SK-N-SH (cell line): ENCODE measurements around the gene PPP1R12A. TPM values are rescaled to one million over a fixed set of nuclear protein-coding genes. Genes with fewer than 3 reads are reported as not detected.

ENCODE experiments used
- CTCF ChIA-PET: fragments of 300-600, 350-600 bp; formaldehyde crosslinking; extraction: SDS; loops from one replicate; lab custom pipeline; 2021; lab: Yijun Ruan, JAX
- POLR2A ChIA-PET: fragments of 350-600 bp; sonication (Branson Sonifier 250); formaldehyde crosslinking; extraction: SDS; loops from one replicate; lab custom pipeline; 2020; ENCODE audit warnings: antibody characterized with exemption, inconsistent platforms; lab: Yijun Ruan, JAX
- DNase-seq: peaks from one replicate; pipeline ENCODE4 v3.0.0; 2012
- H2AFZ ChIP-seq: fragments of 200-600 bp; sonication (generic); 2 replicates; pipeline ENCODE4 v1.8.1; 2016; ENCODE audit warnings: antibody characterized with exemption, mild to moderate bottlenecking, low read depth
- H3F3A ChIP-seq: fragments of 200-600 bp; sonication (generic); replicated peaks from 2 replicates; pipeline ENCODE3; 2016; ENCODE audit warnings: antibody characterized with exemption, mild to moderate bottlenecking; ENCODE audit not compliant: insufficient read depth
- H3K27ac ChIP-seq, 2 experiments: fragments of 200-500 bp in 1 of 2; fragments of 200-600 bp in 1 of 2; sonication (Bioruptor generic) in 1 of 2; sonication (generic), shearing (Covaris generic) in 1 of 2; 2 replicates each; pipeline versions ENCODE4 v1.5.1 to v1.6.1; 2014 to 2016; ENCODE audit warnings: low read depth in 2 of 2, inconsistent platforms in 1 of 2, low read length in 1 of 2, mild to moderate bottlenecking in 1 of 2, mixed read lengths in 1 of 2
- H3K27me3 ChIP-seq: fragments of 200-600 bp; sonication (generic), shearing (Covaris generic); 2 replicates; pipeline ENCODE4 v1.6.1; 2016; ENCODE audit warnings: mixed run types; ENCODE audit not compliant: insufficient read depth
- H3K36me3 ChIP-seq, 2 experiments: fragments of 200-500 bp in 1 of 2; fragments of 200-600 bp in 1 of 2; sonication (Bioruptor generic) in 1 of 2; sonication (generic) in 1 of 2; replicated peaks in 1 of 2; 2 replicates each; pipeline versions ENCODE3 to v1.5.1; 2014 to 2016; ENCODE audit warnings: low read length in 1 of 2, mild to moderate bottlenecking in 1 of 2; ENCODE audit not compliant: insufficient read depth in 2 of 2, control insufficient read depth in 1 of 2
- H3K4me1 ChIP-seq, 2 experiments: fragments of 200-500 bp in 1 of 2; fragments of 200-600 bp in 1 of 2; sonication (Bioruptor generic) in 1 of 2; sonication (generic), shearing (Covaris generic) in 1 of 2; 2 replicates each; pipeline versions ENCODE4 v1.5.1 to v1.6.1; 2014 to 2016; ENCODE audit warnings: low read depth in 1 of 2, low read length in 1 of 2, mixed run types in 1 of 2; ENCODE audit not compliant: insufficient read depth in 2 of 2, control insufficient read depth in 1 of 2
- H3K4me2 ChIP-seq: fragments of 200-600 bp; sonication (generic), shearing (Covaris generic); 2 replicates; pipeline ENCODE4 v1.6.1; 2017; ENCODE audit warnings: mixed run types
- H3K4me3 ChIP-seq, 2 experiments: fragments of 200-500 bp in 1 of 2; fragments of 200-600 bp in 1 of 2; sonication (Bioruptor generic) in 1 of 2; sonication (generic), shearing (Covaris generic) in 1 of 2; 2 replicates each; pipeline versions ENCODE4 v1.5.1 to v1.8.1; 2014 to 2016; ENCODE audit warnings: low read depth in 2 of 2, inconsistent platforms in 1 of 2, low read length in 1 of 2, mild to moderate bottlenecking in 1 of 2, mixed read lengths in 1 of 2, moderate library complexity in 1 of 2
- H3K79me2 ChIP-seq: fragments of 200-600 bp; sonication (generic); 2 replicates; pipeline ENCODE4 v1.8.1; 2017; ENCODE audit warnings: mild to moderate bottlenecking; ENCODE audit not compliant: insufficient read depth
- H3K9ac ChIP-seq: fragments of 200-600 bp; sonication (generic); 2 replicates; pipeline ENCODE4 v1.6.1; 2017; ENCODE audit warnings: mixed run types
- H3K9me2 ChIP-seq: fragments of 200-600 bp; sonication (generic); 2 replicates; pipeline ENCODE4 v1.6.1; 2017; ENCODE audit warnings: mixed run types
- H3K9me3 ChIP-seq: fragments of 200-600 bp; sonication (generic); 2 replicates; pipeline ENCODE4 v1.6.1; 2017; ENCODE audit warnings: mixed run types, mild to moderate bottlenecking, moderate library complexity
- H4K20me1 ChIP-seq: fragments of 200-600 bp; sonication (generic); 2 replicates; pipeline ENCODE4 v1.6.1; 2017; ENCODE audit warnings: mild to moderate bottlenecking, mixed run types; ENCODE audit not compliant: insufficient read depth
- CHD2 ChIP-seq: fragments of 150-350 bp; IDR thresholded peaks from 2 replicates; pipeline ENCODE4 v1.6.1; 2018; ENCODE audit warnings: low read length; ENCODE audit not compliant: partially characterized antibody
- ELF1 ChIP-seq: IDR thresholded peaks from 2 replicates; pipeline ENCODE4 v1.4.0; 2012
- FOSL2 ChIP-seq: IDR thresholded peaks from 2 replicates; pipeline ENCODE4 v1.4.0; 2012; ENCODE audit warnings: low read depth, mild to moderate bottlenecking, moderate library complexity, borderline replicate concordance
- FOXM1 ChIP-seq: IDR thresholded peaks from 2 replicates; pipeline ENCODE4 v1.4.0; 2012; ENCODE audit warnings: low read depth, mild to moderate bottlenecking
- GATA2 ChIP-seq: sonication (generic); formaldehyde crosslinking; IDR thresholded peaks from 2 replicates; pipeline ENCODE4 v1.5.0; 2020; ENCODE audit warnings: mild to moderate bottlenecking, missing genetic modification reagents
- JUND ChIP-seq: IDR thresholded peaks from 2 replicates; pipeline ENCODE4 v1.4.0; 2012
- MEF2A ChIP-seq: IDR thresholded peaks from 2 replicates; pipeline ENCODE4 v1.4.0; 2012; ENCODE audit warnings: low read depth, borderline replicate concordance
- MXI1 ChIP-seq: IDR thresholded peaks from 2 replicates; pipeline ENCODE4 v1.6.1; 2012; ENCODE audit warnings: mild to moderate bottlenecking, low read depth, low read length, improper control_type of control experiment
- POLR2AphosphoS5 ChIP-seq: IDR thresholded peaks from 2 replicates; pipeline ENCODE4 v1.6.1; 2012; ENCODE audit warnings: low read depth, low read length
- RXRA ChIP-seq: IDR thresholded peaks from 2 replicates; pipeline ENCODE4 v1.4.0; 2012; ENCODE audit warnings: low read depth, mild to moderate bottlenecking, borderline replicate concordance
- SIN3A ChIP-seq: IDR thresholded peaks from 2 replicates; pipeline ENCODE4 v1.6.1; 2012; ENCODE audit warnings: low read depth, mild to moderate bottlenecking, low read length, moderate library complexity, borderline replicate concordance
- TAF1 ChIP-seq: IDR thresholded peaks from 2 replicates; pipeline ENCODE4 v1.6.1; 2012; ENCODE audit warnings: low read depth, mild to moderate bottlenecking, low read length, moderate library complexity, borderline replicate concordance
- TCF12 ChIP-seq: IDR thresholded peaks from 2 replicates; pipeline ENCODE4 v1.4.0; 2012
- TEAD4 ChIP-seq: IDR thresholded peaks from 2 replicates; pipeline ENCODE4 v1.4.0; 2012; ENCODE audit warnings: mild to moderate bottlenecking, borderline replicate concordance; ENCODE audit not compliant: insufficient read depth
- YY1 ChIP-seq: IDR thresholded peaks from 2 replicates; pipeline ENCODE4 v1.4.0; 2012; ENCODE audit warnings: low read depth, mild to moderate bottlenecking
- WGBS: methylation state at CpG from one replicate; pipeline ENCODE4 v1.1.6; 2017; ENCODE audit warnings: low lambda C conversion rate; 5-methylcytosine and 5-hydroxymethylcytosine counted together
- polyA plus RNA-seq, 3 experiments: library from polyadenylated mRNA; depleted of rRNA; stranded (reverse); fragments of >200 nt; gene quantifications; 2 replicates each; pipeline ENCODE4 v1.2.3, GENCODE V29; 2012
- TF ChIP-seq, protein P1 (sequence below): IDR thresholded peaks from 2 replicates; pipeline ENCODE4 v1.4.0; 2012; ENCODE audit warnings: low read depth, borderline replicate concordance
- TF ChIP-seq, protein P2 (sequence below): IDR thresholded peaks from 2 replicates; pipeline ENCODE4 v1.6.1; 2012; ENCODE audit warnings: mild to moderate bottlenecking, low read depth, low read length, moderate library complexity
- TF ChIP-seq, protein P3 (sequence below): IDR thresholded peaks from 2 replicates; pipeline ENCODE4 v1.4.0; 2012; ENCODE audit warnings: low read depth, borderline replicate concordance
- TF ChIP-seq, protein P4 (sequence below): fragments of 200-600 bp; sonication (generic); IDR thresholded peaks from 2 replicates; pipeline ENCODE4 v1.6.1; 2017; ENCODE audit warnings: antibody characterized with exemption, mild to moderate bottlenecking, moderate library complexity

The PPP1R12A gene
- polyA plus RNA-seq, 1 of the 3 experiments (the other 2 are of a cell fraction): 26.0 TPM

DNA sequence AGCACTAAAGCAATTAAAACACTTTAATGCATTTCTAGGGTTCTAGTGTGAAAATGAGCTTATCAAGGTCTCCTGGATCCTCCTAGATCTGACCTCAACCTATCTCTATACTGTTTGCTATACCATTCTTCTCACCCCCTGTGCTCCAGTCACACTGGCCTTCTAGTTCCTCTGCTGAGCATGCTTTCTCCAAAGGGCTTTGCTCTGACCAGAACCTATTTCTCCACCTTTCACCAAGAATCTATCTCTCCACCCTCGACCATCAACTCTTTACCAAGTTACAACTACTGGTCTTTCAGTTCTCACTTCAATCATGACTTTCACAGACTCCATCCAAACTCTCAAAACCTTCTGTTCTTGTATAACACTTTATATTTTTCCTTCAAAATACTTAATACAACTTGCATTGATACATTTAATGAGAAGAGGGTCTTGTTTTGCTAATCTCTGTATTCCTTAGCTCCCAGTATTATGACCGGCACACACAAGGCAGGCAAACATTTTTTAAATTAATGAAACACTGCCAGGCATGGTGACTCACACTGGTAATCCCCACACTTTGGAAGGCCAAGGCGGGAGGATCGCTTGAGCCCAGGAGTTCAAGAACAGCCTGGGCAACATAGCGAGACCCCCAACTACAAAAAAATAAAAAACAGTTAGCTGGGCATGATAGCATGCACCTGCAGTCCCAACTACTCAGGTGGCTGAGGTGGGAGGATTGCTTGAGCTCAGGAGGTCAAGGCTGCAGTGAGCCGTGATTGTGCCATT, 22.8 kb downstream of the PPP1R12A start:
- Histone ChIP-seq H3K27ac (peak overlapping the region in 1 of 2 experiments; percentile 15; a peak in 1 of 4 replicates), H3K9ac (no peak overlapping the region), H3K9me2 (no peaks in the 10 kb centered on the region), H3K4me2 (no peak overlapping the region), H3K79me2 (peaks cover 100% of the 10 kb centered on the region), H3K36me3 (peaks cover 0 to 18% of the 10 kb centered on the region in 2 experiments), H3K4me3 (no peak overlapping the region), H4K20me1 (peaks cover 91% of the 10 kb centered on the region), H3K9me3 (no peaks in the 10 kb centered on the region), H3K27me3 (no peaks in the 10 kb centered on the region), H3F3A (peaks cover 13% of the 10 kb centered on the region), H2AFZ (no peak overlapping the region)
- CTCF ChIA-PET: interaction anchor here (1.2 kb wide), 1 partner anchor 26 kb away, joined by 3 read pairs; no protein-coding TSS in a partner anchor
- WGBS: 79% methylated on average over 6 of the region's 6 CpGs
- DNase-seq: no peak
- TF ChIP-seq MXI1: no peak
- peak; percentile 52 for TF ChIP-seq FOSL2
- TF ChIP-seq JUND: 0 out of 2 replicates have a peak, but pooled peaks have one; percentile 27
- no peak for TF ChIP-seq TEAD4
- peak; percentile 7; the same call in 1 of the 2 replicates for TF ChIP-seq TCF12
- TF ChIP-seq, all 33 proteins: peak for 3
- POLR2A ChIA-PET: no interaction called here
- peaks cover 4 to 8% of the 10 kb centered on the region in 2 experiments; a peak in 2 of 4 replicates for H3K4me1 ChIP-seq

DNA sequence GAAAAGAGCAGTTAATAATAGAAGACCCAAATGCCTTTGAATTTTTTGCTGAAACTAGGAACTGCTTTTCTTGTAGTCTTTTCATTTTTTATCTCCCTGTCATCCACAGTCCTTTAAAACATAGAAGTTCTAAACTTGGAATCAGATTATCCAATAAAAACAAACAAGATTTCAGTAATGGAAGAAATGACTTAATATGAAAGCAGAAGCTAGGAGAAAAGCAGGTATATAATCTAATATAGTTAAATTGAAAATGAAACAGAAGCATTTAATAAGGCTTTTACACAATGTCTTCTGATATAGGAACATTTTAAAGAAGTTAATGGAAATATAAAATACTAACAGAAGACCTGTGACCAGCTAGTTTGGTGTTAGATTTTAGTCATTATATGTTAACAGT, 26.5 kb downstream of the PPP1R12A start:
- H3K9me3 ChIP-seq: no peaks in the 10 kb centered on the region
- H3K79me2 ChIP-seq: peaks cover 100% of the 10 kb centered on the region
- no peak overlapping the region for H2AFZ ChIP-seq
- H3K9me2 ChIP-seq: no peaks in the 10 kb centered on the region
- H3K4me2 ChIP-seq: no peak overlapping the region
- H4K20me1 ChIP-seq: peaks cover 90% of the 10 kb centered on the region
- H3K4me3 ChIP-seq: no peak overlapping the region
- no peaks in the 10 kb centered on the region for H3K27me3 ChIP-seq
- peak overlapping the region; percentile 13 to 23; a peak in 2 of 4 replicates for H3K27ac ChIP-seq
- peaks cover 11% of the 10 kb centered on the region for H3F3A ChIP-seq
- ChIA-PET POLR2A (no interaction called here), CTCF (interaction anchor here (1.4 kb wide), 1 partner anchor 22 kb away, joined by 4 read pairs; no protein-coding TSS in a partner anchor)
- no peak for DNase-seq
- peaks cover 0 to 17% of the 10 kb centered on the region in 2 experiments for H3K36me3 ChIP-seq
- H3K4me1 ChIP-seq: peaks cover 4 to 12% of the 10 kb centered on the region in 2 experiments; a peak in 2 of 4 replicates
- H3K9ac ChIP-seq: no peak overlapping the region
- TF ChIP-seq SIN3A: no peak
- no peak for TF ChIP-seq FOSL2
- TF ChIP-seq MEF2A: no peak
- no peak for TF ChIP-seq FOXM1
- no peak for TF ChIP-seq ELF1
- no peak for TF ChIP-seq YY1
- TF ChIP-seq, protein P1, sequence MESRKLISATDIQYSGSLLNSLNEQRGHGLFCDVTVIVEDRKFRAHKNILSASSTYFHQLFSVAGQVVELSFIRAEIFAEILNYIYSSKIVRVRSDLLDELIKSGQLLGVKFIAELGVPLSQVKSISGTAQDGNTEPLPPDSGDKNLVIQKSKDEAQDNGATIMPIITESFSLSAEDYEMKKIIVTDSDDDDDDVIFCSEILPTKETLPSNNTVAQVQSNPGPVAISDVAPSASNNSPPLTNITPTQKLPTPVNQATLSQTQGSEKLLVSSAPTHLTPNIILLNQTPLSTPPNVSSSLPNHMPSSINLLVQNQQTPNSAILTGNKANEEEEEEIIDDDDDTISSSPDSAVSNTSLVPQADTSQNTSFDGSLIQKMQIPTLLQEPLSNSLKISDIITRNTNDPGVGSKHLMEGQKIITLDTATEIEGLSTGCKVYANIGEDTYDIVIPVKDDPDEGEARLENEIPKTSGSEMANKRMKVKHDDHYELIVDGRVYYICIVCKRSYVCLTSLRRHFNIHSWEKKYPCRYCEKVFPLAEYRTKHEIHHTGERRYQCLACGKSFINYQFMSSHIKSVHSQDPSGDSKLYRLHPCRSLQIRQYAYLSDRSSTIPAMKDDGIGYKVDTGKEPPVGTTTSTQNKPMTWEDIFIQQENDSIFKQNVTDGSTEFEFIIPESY: no peak
- TF ChIP-seq CHD2: no peak
- TF ChIP-seq JUND: no peak
- TF ChIP-seq RXRA: no peak
- TF ChIP-seq, protein P2, sequence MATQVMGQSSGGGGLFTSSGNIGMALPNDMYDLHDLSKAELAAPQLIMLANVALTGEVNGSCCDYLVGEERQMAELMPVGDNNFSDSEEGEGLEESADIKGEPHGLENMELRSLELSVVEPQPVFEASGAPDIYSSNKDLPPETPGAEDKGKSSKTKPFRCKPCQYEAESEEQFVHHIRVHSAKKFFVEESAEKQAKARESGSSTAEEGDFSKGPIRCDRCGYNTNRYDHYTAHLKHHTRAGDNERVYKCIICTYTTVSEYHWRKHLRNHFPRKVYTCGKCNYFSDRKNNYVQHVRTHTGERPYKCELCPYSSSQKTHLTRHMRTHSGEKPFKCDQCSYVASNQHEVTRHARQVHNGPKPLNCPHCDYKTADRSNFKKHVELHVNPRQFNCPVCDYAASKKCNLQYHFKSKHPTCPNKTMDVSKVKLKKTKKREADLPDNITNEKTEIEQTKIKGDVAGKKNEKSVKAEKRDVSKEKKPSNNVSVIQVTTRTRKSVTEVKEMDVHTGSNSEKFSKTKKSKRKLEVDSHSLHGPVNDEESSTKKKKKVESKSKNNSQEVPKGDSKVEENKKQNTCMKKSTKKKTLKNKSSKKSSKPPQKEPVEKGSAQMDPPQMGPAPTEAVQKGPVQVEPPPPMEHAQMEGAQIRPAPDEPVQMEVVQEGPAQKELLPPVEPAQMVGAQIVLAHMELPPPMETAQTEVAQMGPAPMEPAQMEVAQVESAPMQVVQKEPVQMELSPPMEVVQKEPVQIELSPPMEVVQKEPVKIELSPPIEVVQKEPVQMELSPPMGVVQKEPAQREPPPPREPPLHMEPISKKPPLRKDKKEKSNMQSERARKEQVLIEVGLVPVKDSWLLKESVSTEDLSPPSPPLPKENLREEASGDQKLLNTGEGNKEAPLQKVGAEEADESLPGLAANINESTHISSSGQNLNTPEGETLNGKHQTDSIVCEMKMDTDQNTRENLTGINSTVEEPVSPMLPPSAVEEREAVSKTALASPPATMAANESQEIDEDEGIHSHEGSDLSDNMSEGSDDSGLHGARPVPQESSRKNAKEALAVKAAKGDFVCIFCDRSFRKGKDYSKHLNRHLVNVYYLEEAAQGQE: no peak
- TF ChIP-seq POLR2AphosphoS5: no peak
- TF ChIP-seq, protein P3, sequence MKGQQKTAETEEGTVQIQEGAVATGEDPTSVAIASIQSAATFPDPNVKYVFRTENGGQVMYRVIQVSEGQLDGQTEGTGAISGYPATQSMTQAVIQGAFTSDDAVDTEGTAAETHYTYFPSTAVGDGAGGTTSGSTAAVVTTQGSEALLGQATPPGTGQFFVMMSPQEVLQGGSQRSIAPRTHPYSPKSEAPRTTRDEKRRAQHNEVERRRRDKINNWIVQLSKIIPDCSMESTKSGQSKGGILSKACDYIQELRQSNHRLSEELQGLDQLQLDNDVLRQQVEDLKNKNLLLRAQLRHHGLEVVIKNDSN: no peak
- no peak for TF ChIP-seq GATA2 (CRISPR knock-in tag)
- TF ChIP-seq, protein P4, sequence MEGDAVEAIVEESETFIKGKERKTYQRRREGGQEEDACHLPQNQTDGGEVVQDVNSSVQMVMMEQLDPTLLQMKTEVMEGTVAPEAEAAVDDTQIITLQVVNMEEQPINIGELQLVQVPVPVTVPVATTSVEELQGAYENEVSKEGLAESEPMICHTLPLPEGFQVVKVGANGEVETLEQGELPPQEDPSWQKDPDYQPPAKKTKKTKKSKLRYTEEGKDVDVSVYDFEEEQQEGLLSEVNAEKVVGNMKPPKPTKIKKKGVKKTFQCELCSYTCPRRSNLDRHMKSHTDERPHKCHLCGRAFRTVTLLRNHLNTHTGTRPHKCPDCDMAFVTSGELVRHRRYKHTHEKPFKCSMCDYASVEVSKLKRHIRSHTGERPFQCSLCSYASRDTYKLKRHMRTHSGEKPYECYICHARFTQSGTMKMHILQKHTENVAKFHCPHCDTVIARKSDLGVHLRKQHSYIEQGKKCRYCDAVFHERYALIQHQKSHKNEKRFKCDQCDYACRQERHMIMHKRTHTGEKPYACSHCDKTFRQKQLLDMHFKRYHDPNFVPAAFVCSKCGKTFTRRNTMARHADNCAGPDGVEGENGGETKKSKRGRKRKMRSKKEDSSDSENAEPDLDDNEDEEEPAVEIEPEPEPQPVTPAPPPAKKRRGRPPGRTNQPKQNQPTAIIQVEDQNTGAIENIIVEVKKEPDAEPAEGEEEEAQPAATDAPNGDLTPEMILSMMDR: no peak
- no peak for TF ChIP-seq TAF1
- TF ChIP-seq MXI1: no peak
